Tibial artery (tissue), 4 donors: Measurements from ENCODE around the gene NOTO.

Experiments used
- DNase-seq, 2 donors: peaks; one replicate each; pipeline ENCODE4 v3.0.0-alpha.2; 2019
- H3K27ac ChIP-seq, 2 donors: fragments of 200-600 bp; sonication (generic) in 1 of 2; 1 replicate in 1 of 2; 2 replicates in 1 of 2; pipeline ENCODE4 v1.5.1; 2018 to 2019; ENCODE audit warnings: mild to moderate bottlenecking in 1 of 2
- H3K27me3 ChIP-seq, 2 donors: fragments of 200-600 bp; sonication (generic) in 1 of 2; one replicate each; pipeline versions ENCODE4 v1.5.1 to v1.6.0; 2016 to 2019
- H3K36me3 ChIP-seq, 3 donors: fragments of 200-600 bp; sonication (generic) in 2 of 3; one replicate each; pipeline ENCODE4 v1.5.1; 2016 to 2019; ENCODE audit warnings: mild to moderate bottlenecking in 2 of 3
- H3K4me1 ChIP-seq, 4 donors: fragments of 200-600 bp; sonication (generic) in 2 of 4; 1 replicate in 3 of 4; 2 replicates in 1 of 4; pipeline ENCODE4 v1.5.1; 2016 to 2019
- H3K4me3 ChIP-seq, 2 donors: fragments of 200-600 bp; sonication (generic) in 1 of 2; 1 replicate in 1 of 2; 2 replicates in 1 of 2; pipeline ENCODE4 v1.5.1; 2018 to 2019; ENCODE audit warnings: mild to moderate bottlenecking in 2 of 2
- H3K9me3 ChIP-seq, 3 donors: fragments of 200-600 bp; sonication (generic) in 1 of 3; one replicate each; pipeline ENCODE4 v1.5.1; 2016 to 2019
- intact Hi-C: fragments of 100-400 bp; cut with DNase I; formaldehyde crosslinking; loops from one replicate; pipeline ENCODE4 v1.15.0; 2023; ENCODE audit warnings: low total_unique reads
- TF ChIP-seq, protein P1 (sequence below), 2 experiments: fragments of 200-600 bp in 1 of 2; fragments of 450-650 bp in 1 of 2; IDR thresholded peaks; one replicate each; pipeline ENCODE4 v1.5.1; 2017 to 2019; ENCODE audit warnings: antibody characterized with exemption in 2 of 2, mild to moderate bottlenecking in 1 of 2, moderate library complexity in 1 of 2

The NOTO gene

DNA sequence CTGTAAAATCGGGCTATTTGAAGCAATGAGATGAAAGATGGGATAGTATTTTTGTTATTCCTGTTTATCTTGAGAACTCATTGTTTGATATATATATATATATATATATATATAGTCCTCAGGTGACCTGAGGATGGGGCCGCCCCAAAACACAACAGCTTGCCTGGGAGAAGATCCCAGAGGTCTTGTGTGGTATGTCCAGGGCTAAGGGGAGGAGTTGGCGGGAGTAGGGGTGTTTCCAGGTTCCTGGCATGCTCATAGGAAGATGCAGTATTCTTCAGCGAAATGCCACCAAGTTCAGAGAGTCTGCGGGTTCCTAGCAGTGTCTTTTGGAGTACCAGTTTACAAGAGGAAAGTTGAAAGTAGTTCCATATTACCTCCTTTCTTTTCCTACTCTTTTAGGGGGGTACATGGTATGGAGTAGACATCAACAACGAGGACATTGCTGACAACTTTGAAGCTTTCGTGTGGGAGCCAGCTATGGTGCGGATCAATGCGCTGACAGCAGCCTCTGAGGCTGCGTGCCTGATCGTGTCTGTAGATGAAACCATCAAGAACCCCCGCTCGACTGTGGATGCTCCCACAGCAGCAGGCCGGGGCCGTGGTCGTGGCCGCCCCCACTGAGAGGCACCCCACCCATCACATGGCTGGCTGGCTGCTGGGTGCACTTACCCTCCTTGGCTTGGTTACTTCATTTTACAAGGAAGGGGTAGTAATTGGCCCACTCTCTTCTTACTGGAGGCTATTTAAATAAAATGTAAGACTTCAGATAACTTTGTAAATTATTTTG, 50.1 kb downstream of the NOTO start:
- intact Hi-C loops, result no loop called here
- TF ChIP-seq, protein P1, sequence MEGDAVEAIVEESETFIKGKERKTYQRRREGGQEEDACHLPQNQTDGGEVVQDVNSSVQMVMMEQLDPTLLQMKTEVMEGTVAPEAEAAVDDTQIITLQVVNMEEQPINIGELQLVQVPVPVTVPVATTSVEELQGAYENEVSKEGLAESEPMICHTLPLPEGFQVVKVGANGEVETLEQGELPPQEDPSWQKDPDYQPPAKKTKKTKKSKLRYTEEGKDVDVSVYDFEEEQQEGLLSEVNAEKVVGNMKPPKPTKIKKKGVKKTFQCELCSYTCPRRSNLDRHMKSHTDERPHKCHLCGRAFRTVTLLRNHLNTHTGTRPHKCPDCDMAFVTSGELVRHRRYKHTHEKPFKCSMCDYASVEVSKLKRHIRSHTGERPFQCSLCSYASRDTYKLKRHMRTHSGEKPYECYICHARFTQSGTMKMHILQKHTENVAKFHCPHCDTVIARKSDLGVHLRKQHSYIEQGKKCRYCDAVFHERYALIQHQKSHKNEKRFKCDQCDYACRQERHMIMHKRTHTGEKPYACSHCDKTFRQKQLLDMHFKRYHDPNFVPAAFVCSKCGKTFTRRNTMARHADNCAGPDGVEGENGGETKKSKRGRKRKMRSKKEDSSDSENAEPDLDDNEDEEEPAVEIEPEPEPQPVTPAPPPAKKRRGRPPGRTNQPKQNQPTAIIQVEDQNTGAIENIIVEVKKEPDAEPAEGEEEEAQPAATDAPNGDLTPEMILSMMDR (IDR thresholded peaks at IDR 0.05), result no peak
- Histone ChIP-seq H3K4me3 (no peak overlapping the region), H3K27me3 (no peaks in the 10 kb centered on the region), H3K4me1 (no peaks in the 10 kb centered on the region), H3K9me3 (no peaks in the 10 kb centered on the region), H3K36me3 (peaks cover 59 to 80% (median 72%) of the 10 kb centered on the region in 3 donors), H3K27ac (no peak overlapping the region)
- no peak for DNase-seq

- no peaks in the 10 kb centered on the region for H3K4me1 ChIP-seq
- DNase-seq, result no peak
- H3K4me3 ChIP-seq, result no peak overlapping the region
- intact Hi-C loops, result no loop called here
- no peaks in the 10 kb centered on the region for H3K9me3 ChIP-seq
- H3K27me3 ChIP-seq, result no peaks in the 10 kb centered on the region
- no peak overlapping the region for H3K27ac ChIP-seq
- H3K36me3 ChIP-seq, result peaks cover 50 to 71% (median 62%) of the 10 kb centered on the region in 3 donors
- TF ChIP-seq, protein P1 (IDR thresholded peaks at IDR 0.05), result no peak
These were observed 51.0 kb downstream of the NOTO start for GRCh38 chr2:73253400-73253799.

GRCh38 chr2:73253901-73254300, 51.5 kb downstream of the NOTO start:
- H3K27ac ChIP-seq, result no peak overlapping the region
- H3K9me3 ChIP-seq, result no peaks in the 10 kb centered on the region
- H3K4me3 ChIP-seq, result no peak overlapping the region
- H3K4me1 ChIP-seq, result no peaks in the 10 kb centered on the region
- intact Hi-C loops, result no loop called here
- TF ChIP-seq, protein P1 (IDR thresholded peaks at IDR 0.05), result no peak
- peaks cover 45 to 66% (median 57%) of the 10 kb centered on the region in 3 donors for H3K36me3 ChIP-seq
- DNase-seq, result peak in 1 of 2 donors; percentile 48
- no peaks in the 10 kb centered on the region for H3K27me3 ChIP-seq

DNA sequence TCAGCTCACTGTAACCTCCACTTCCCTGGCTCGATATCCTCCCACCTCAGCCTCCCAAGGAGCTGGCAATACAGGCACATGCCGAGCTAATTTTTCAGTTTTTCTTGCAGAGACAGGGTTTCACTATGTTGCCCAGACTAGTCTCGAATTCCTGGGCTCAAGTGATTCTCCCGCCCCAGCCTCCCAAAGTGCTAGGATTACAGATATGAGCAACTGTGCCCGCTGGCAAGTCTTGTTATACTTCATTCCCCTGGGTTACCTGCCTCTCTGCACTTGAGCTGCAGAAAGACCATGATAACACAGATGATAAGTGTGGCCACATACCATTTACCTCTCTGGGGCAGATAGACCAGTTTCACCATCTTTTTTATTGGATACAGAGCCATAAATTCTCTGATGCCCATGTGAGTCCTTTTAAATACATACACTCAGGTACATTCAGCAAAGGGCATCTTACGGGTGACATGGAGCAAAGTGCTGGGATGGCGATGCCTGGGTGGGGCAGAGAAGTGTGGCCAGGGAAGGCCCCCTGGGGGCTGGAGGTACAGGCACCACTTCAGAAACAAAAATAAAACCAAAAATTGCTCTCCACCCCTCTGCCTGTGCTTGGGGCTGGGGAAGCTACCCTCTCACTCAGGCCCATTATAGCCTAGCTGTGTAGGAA, 52.1 kb downstream of the NOTO start:
- H3K36me3 ChIP-seq, result peaks cover 39 to 60% (median 52%) of the 10 kb centered on the region in 3 donors
- no peaks in the 10 kb centered on the region for H3K9me3 ChIP-seq
- no peak overlapping the region for H3K27ac ChIP-seq
- H3K4me3 ChIP-seq, result no peak overlapping the region
- TF ChIP-seq, protein P1 (IDR thresholded peaks at IDR 0.05), result no peak
- no peaks in the 10 kb centered on the region for H3K27me3 ChIP-seq
- no peaks in the 10 kb centered on the region for H3K4me1 ChIP-seq
- intact Hi-C loops, result no loop called here
- DNase-seq, result no peak

DNA sequence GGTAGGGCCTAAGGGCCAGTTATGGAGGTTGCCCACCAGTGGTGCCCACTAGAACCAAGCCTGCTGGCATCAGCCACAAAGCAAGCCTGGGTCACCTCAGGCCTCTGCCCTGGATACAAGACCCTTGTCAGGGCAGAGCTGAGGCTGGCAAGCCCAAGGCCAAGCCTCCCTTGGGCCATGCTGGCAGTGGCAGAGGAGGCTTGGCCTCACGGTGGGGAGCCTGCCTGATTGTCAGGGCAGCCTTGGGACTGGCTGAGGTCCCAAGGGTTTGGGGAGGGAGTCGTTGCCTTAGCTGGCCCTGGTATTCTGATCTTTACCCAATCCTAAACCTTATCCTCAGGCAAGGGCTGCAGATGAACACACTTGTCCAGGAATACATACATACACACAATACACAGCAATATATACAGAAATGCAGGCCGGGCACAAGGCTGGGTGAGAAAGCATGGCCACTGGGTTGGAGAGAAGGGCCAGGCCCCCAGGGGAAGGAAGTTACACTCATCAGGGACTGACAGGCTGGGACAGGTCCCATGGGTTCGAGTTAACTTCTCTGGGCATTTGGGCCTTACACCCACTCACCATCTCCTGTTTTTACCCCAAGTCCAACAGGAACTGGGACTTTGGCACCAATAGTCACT, 52.8 kb downstream of the NOTO start:
- no peak for DNase-seq
- H3K27me3 ChIP-seq, result no peaks in the 10 kb centered on the region
- no peaks in the 10 kb centered on the region for H3K9me3 ChIP-seq
- no peaks in the 10 kb centered on the region for H3K4me1 ChIP-seq
- intact Hi-C loops, result no loop called here
- TF ChIP-seq, protein P1 (IDR thresholded peaks at IDR 0.05), result no peak
- H3K27ac ChIP-seq, result no peak overlapping the region
- peaks cover 33 to 53% (median 45%) of the 10 kb centered on the region in 3 donors for H3K36me3 ChIP-seq
- no peak overlapping the region for H3K4me3 ChIP-seq
